Neural crest cell (in vitro differentiated cells): ENCODE results near the gene RAI1. TPM values are rescaled to one million over a fixed set of nuclear protein-coding genes. Genes with fewer than 3 reads are reported as not detected.

ENCODE experiments used
- DNase-seq: peaks from one replicate; pipeline ENCODE4 v3.0.0; 2021; ENCODE audit warnings: low read depth, mixed read lengths, low spot score
- H3K27ac Mint-ChIP-seq: one replicate; pipeline ENCODE4 v1.8.0; 2021; ENCODE audit warnings: mild to moderate bottlenecking, mixed read lengths; ENCODE audit not compliant: unreplicated experiment
- H3K27me3 Mint-ChIP-seq: 2 replicates; pipeline ENCODE4 v1.8.0; 2021; ENCODE audit warnings: low read depth, mild to moderate bottlenecking, mixed read lengths
- H3K36me3 Mint-ChIP-seq: 2 replicates; pipeline ENCODE4 v1.8.0; 2021; ENCODE audit warnings: low read depth, mild to moderate bottlenecking, mixed read lengths
- H3K4me1 Mint-ChIP-seq: 2 replicates; pipeline ENCODE4 v1.8.0; 2021; ENCODE audit warnings: mixed read lengths
- H3K4me3 Mint-ChIP-seq: one replicate; pipeline ENCODE4 v1.8.0; 2021; ENCODE audit warnings: mild to moderate bottlenecking, mixed read lengths
- H3K9me3 Mint-ChIP-seq: 2 replicates; pipeline ENCODE4 v1.8.0; 2021; ENCODE audit warnings: mixed read lengths
- total RNA-seq: library from RNA; stranded (reverse); gene quantifications from 2 replicates; pipeline ENCODE4 v1.2.1, GENCODE V29; 2021
- TF ChIP-seq, protein P1 (sequence below): fragments of 200-600 bp; sonication (generic); conservative IDR thresholded peaks from 2 replicates; pipeline ENCODE4 v1.5.0; 2021; ENCODE audit warnings: antibody characterized with exemption, mild to moderate bottlenecking

Gene RAI1
- total RNA-seq, 1 donor from 2014 or later: 54.0 TPM

DNA sequence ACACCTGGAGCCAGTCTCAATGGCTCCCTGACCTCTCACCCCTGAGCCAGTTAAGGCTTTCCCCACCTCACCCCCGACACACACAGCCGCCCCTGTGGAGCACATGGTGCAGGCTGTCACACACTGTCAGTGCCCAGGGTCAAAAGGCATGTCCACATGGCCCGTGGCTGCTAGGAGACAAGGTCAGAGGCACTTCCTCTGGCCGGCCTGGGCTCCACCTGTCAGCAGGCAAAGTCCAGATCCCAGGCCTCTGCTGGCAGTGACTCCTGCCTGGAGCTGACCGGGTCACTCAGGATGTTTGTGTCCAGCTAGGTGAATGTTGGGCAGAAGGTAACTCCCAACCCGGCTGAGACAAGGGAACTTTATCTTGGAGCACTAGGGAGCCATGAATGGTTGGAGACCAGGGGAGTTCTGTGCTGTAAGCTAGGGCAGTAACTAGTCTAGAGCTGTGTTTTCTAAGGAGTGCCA is 149.5 kb downstream of the RAI1 start:
- peak overlapping the region; percentile 58 for H3K4me3 Mint-ChIP-seq
- H3K27ac Mint-ChIP-seq: no peak overlapping the region
- no peaks in the 10 kb centered on the region for H3K9me3 Mint-ChIP-seq
- DNase-seq: no peak
- H3K4me1 Mint-ChIP-seq: peaks cover 66% of the 10 kb centered on the region
- peaks cover 2% of the 10 kb centered on the region for H3K36me3 Mint-ChIP-seq
- TF ChIP-seq, protein P1, sequence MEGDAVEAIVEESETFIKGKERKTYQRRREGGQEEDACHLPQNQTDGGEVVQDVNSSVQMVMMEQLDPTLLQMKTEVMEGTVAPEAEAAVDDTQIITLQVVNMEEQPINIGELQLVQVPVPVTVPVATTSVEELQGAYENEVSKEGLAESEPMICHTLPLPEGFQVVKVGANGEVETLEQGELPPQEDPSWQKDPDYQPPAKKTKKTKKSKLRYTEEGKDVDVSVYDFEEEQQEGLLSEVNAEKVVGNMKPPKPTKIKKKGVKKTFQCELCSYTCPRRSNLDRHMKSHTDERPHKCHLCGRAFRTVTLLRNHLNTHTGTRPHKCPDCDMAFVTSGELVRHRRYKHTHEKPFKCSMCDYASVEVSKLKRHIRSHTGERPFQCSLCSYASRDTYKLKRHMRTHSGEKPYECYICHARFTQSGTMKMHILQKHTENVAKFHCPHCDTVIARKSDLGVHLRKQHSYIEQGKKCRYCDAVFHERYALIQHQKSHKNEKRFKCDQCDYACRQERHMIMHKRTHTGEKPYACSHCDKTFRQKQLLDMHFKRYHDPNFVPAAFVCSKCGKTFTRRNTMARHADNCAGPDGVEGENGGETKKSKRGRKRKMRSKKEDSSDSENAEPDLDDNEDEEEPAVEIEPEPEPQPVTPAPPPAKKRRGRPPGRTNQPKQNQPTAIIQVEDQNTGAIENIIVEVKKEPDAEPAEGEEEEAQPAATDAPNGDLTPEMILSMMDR: no peak
- H3K27me3 Mint-ChIP-seq: no peaks in the 10 kb centered on the region

- Mint-ChIP-seq H3K4me1 (peaks cover 65% of the 10 kb centered on the region), H3K36me3 (peaks cover 2% of the 10 kb centered on the region), H3K27me3 (no peaks in the 10 kb centered on the region), H3K4me3 (peak overlapping the region; percentile 58), H3K27ac (peak overlapping the region; percentile 62), H3K9me3 (no peaks in the 10 kb centered on the region)
- no peak for DNase-seq
- TF ChIP-seq, protein P1: no peak
These were observed 150.2 kb downstream of the RAI1 start for GRCh38 chr17:17831208-17832031.

GRCh38 chr17:17832032-17832363 is 150.7 kb downstream of the RAI1 start:
- no peaks in the 10 kb centered on the region for H3K9me3 Mint-ChIP-seq
- peak overlapping the region; percentile 61 for H3K4me3 Mint-ChIP-seq
- H3K27me3 Mint-ChIP-seq: peaks cover under 1% of the 10 kb centered on the region
- no peak for DNase-seq
- no peaks in the 10 kb centered on the region for H3K36me3 Mint-ChIP-seq
- TF ChIP-seq, protein P1: no peak
- H3K4me1 Mint-ChIP-seq: peaks cover 60% of the 10 kb centered on the region
- H3K27ac Mint-ChIP-seq: peak overlapping the region; percentile 12

DNA sequence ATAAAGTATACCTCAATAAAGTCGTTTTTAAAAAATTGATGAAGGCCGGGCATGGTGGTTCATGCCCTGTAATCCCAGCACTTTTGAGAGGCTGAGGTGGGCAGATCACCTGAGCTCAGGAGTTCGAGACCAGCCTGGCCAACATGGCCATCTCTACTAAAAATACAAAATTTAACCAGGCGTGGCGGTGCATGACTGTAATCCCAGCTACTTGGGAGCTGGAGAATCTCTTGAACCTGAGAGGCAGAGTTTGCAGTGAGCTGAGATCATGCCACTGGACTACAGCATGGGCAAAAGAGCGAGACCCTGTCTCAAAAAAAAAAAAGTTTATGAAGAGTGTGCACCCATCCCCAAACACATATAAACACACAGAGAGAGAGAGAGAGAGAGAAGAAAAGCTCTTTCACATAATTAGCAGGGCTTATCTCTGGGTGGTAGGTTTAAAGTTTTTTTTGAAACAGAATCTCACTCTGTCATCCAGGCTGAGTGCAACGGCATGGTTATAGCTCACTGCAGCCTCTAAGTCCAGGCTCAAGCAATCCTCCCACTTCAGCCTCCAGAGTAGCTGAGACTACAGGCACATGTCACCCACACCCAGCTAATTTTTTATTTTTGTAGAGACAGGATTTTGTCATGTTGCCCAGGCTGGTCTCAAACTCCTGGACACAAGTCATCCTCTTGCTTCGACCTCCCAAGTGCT is 152.6 kb downstream of the RAI1 start:
- TF ChIP-seq, protein P1: no peak
- Mint-ChIP-seq H3K4me1 (peaks cover 73% of the 10 kb centered on the region), H3K27me3 (peaks cover 4% of the 10 kb centered on the region), H3K36me3 (no peaks in the 10 kb centered on the region), H3K9me3 (no peaks in the 10 kb centered on the region), H3K4me3 (peak overlapping the region; percentile 77), H3K27ac (peak overlapping the region; percentile 35)
- DNase-seq: no peak

- no peaks in the 10 kb centered on the region for H3K36me3 Mint-ChIP-seq
- H3K27me3 Mint-ChIP-seq: peaks cover 4% of the 10 kb centered on the region
- TF ChIP-seq, protein P1: no peak
- peak overlapping the region; percentile 90 for H3K4me3 Mint-ChIP-seq
- H3K27ac Mint-ChIP-seq: peak overlapping the region; percentile 83
- H3K4me1 Mint-ChIP-seq: peaks cover 75% of the 10 kb centered on the region
- no peak for DNase-seq
- H3K9me3 Mint-ChIP-seq: no peaks in the 10 kb centered on the region
These were observed 153.7 kb downstream of the RAI1 start for GRCh38 chr17:17834974-17835373.
